Retinal pigment epithelial cell (primary cell): Measurements from ENCODE around the gene RFC2.

ENCODE experiments used
- DNase-seq: peaks from one replicate; pipeline ENCODE4 v3.0.0-alpha.2; 2010; ENCODE audit warnings: low read depth
- H3K4me3 ChIP-seq: 2 replicates; pipeline ENCODE4 v1.5.1; 2011; ENCODE audit warnings: mild to moderate bottlenecking, low read length, control low read depth, moderate library complexity
- TF ChIP-seq, protein P1 (sequence below): conservative IDR thresholded peaks from 2 replicates; pipeline ENCODE4 v1.5.1; 2011; ENCODE audit warnings: low read depth, low read length, control low read depth, inconsistent platforms

The RFC2 gene

DNA sequence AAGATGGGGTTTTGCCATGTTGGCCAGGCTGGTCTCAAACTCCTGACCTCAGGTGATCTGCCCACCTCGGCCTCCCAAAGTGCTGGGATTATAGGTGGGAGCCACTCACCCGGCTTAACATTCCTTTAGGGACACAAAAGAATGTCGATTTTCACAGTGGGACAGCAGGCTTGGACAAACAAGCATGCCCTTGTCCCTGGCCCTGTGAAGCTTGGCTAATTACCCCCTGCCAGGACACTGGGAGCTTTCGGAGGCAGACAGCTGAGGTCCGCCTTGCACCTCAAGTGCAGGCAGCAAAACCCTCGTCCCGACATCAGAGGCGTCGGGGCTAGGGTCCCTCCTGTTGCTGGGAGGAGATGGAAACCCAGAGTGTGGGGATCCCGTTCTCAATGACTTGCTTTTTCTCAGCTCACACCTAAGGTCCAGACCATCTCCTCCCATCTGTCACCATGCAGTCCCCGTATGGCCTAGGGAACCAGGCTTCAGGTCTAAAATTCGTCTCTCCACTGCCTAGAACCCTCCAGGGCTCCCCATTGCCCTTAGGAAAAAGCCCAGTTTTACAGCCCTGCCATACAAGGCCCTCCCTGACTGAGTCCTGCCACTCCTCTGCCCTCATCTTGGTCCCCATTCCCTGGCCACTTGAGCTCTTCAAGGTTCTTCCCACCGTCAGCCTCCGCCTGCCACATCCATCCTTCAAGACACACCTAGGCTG is 28.7 kb upstream of the RFC2 start:
- TF ChIP-seq, protein P1, sequence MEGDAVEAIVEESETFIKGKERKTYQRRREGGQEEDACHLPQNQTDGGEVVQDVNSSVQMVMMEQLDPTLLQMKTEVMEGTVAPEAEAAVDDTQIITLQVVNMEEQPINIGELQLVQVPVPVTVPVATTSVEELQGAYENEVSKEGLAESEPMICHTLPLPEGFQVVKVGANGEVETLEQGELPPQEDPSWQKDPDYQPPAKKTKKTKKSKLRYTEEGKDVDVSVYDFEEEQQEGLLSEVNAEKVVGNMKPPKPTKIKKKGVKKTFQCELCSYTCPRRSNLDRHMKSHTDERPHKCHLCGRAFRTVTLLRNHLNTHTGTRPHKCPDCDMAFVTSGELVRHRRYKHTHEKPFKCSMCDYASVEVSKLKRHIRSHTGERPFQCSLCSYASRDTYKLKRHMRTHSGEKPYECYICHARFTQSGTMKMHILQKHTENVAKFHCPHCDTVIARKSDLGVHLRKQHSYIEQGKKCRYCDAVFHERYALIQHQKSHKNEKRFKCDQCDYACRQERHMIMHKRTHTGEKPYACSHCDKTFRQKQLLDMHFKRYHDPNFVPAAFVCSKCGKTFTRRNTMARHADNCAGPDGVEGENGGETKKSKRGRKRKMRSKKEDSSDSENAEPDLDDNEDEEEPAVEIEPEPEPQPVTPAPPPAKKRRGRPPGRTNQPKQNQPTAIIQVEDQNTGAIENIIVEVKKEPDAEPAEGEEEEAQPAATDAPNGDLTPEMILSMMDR, result no peak
- DNase-seq, result no peak
- H3K4me3 ChIP-seq, result no peak overlapping the region

DNA sequence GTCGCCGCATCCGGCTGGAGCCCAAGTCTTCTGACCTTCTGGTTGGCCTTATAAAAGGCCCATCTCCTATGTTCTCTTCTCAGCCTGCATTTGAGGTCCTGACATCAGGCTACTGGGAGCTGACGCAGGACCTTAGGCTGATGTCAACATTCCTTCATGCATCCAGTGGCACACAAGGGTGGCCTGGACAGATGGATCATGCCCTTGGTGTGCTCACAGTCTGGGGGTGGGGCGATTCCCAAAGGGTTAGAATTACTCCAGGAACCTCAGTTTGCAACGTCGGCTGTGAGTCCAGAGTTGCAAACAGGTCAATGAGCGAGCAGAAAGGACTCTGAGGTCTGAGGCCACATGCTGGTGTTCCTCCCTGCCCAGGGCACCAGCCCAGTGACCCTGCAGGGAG is 26.8 kb upstream of the RFC2 start:
- H3K4me3 ChIP-seq, result no peak overlapping the region
- TF ChIP-seq, protein P1, result no peak
- no peak for DNase-seq

DNA sequence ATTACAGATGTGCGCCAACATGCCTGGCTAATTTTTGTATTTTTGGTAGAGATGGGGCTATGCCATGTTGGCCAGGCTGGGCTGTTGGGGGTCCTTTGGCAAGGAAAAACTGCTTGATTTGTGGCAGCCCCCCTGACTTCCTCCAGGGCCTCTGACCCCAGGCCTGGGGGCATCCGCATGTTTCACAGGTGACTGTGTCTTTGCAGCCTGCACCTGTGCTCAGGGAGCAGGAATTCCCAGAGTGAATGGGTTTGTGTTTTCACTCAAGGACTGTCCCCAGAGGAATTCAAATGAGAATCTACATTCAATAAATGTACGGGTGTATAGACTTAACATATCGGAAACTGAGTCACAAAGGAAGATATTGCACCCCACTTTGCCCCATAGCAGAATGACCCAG is 23.4 kb upstream of the RFC2 start:
- H3K4me3 ChIP-seq, result no peak overlapping the region
- no peak for DNase-seq
- TF ChIP-seq, protein P1, result no peak

DNA sequence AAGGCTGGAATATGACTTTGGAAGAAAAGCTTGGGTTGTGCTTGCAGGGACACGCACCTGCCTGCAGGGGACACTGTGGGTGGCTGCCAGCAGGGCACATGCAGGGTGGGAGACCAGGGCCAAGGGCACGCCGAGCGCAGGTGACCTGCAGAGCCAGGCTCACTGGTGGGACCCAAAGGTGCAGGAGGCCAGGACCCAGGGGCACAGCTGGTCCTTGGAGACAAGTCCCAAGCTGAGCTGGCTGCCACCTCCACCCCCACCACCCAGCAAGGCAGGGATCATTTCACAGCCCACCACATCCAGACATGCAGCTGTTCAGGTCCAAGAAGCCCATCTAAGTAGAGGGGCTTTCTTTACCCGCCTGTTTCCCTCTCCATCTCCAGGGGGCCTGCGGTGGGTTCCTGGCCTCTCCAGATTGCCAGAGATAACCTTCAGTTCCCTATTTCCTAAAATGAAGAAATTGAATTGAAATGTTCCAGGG is 21.2 kb upstream of the RFC2 start:
- no peak for DNase-seq

DNA sequence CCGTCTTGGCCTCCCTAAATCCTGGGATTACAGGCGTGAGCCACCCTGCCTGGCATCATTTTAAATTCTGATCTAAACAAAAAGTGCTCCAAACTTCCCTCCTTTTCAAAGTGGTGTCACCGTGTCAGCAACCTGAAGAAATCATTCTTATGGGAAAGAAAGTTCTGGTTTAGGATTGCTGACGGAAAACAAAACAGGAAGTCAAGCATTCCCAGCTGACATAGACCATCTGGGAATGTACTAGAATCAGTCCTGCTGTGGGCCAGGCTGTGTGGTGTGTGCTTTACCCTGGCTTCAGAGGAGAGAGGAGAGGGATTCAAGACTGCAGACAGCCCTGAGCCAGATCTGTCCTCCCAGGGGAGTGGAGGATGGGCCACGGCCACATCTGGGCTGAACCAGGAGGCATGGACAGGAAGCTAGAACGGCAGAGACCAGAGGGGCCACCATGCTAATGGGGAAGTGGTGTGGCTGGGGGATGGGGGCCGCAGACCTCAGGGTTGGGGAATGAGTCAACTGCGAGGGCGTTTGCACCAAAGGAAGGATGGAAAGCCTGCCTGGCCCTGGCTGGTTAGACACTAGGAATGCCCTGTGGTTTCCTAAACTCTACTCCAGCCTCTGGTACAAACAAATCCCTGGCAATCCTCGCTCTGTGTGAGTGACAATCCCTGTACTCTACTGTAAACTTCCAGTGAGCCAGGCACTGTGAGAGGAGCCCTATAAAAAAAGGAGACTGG is 18.3 kb upstream of the RFC2 start:
- DNase-seq, result peak; percentile 89
- no peak overlapping the region for H3K4me3 ChIP-seq
- TF ChIP-seq, protein P1, result no peak

More for the DNA sequence above, 21.2 kb upstream of the RFC2 start:
- no peak overlapping the region for H3K4me3 ChIP-seq
- TF ChIP-seq, protein P1, result peak; percentile 89

DNA sequence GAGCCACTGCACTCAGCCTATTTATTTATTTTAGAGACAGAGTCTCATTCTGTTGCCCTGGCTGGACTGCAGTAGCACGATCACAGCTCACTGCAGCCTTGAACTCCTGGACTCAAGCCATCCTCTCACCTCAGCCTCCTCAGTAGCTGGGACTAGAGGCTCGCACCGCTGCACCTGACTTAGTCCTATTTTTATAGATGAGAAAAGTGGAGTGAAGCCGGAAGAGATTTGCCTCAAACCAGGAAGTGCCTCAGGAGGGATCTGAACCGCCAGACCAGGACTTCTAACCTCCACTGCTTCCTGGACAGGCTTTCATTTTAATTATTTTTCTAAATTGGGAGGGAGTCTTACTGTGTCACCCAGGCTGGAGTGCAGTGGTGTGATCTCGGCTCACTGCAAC is 17.5 kb upstream of the RFC2 start:
- H3K4me3 ChIP-seq, result no peak overlapping the region
- no peak for DNase-seq
- TF ChIP-seq, protein P1, result no peak
